ENCODE results near the gene SCN10A.

SCN10A gene

GRCh38 chr3:38835939-38836338, 19.9 kb upstream of the SCN10A start:
- H3K4me3 ChIP-seq (ENCODE audit: low read depth, low read length) = no peak overlapping the region
- TF ChIP-seq, protein P1, sequence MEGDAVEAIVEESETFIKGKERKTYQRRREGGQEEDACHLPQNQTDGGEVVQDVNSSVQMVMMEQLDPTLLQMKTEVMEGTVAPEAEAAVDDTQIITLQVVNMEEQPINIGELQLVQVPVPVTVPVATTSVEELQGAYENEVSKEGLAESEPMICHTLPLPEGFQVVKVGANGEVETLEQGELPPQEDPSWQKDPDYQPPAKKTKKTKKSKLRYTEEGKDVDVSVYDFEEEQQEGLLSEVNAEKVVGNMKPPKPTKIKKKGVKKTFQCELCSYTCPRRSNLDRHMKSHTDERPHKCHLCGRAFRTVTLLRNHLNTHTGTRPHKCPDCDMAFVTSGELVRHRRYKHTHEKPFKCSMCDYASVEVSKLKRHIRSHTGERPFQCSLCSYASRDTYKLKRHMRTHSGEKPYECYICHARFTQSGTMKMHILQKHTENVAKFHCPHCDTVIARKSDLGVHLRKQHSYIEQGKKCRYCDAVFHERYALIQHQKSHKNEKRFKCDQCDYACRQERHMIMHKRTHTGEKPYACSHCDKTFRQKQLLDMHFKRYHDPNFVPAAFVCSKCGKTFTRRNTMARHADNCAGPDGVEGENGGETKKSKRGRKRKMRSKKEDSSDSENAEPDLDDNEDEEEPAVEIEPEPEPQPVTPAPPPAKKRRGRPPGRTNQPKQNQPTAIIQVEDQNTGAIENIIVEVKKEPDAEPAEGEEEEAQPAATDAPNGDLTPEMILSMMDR (IDR thresholded peaks at IDR 0.05; ENCODE audit: control insufficient read depth, extremely low read depth, insufficient read depth) = no peak
- no peak for DNase-seq (ENCODE audit: low read depth)

GRCh38 chr3:38834717-38835116, 18.7 kb upstream of the SCN10A start:
- no peak for DNase-seq (ENCODE audit: low read depth)

DNA sequence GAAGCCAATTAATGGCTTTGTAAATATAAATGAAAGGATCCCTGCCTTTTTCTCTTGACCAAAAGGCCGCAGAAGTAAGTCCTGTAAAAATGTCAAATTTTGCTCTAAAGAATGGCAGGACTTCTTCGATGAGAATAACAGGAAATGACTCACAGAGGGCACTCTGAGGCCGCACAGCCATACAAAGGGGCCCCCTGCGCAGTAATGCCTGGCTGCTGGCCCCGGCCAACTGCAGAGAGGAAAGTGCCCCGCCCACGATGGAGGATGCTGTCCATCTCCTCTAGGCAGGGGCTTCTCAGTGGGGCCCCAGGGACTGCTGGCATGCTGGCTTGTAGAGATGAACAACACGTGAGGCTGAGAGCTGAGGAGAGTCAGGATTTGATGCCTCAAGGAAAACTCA, 18.1 kb upstream of the SCN10A start:
- no peak for DNase-seq (ENCODE audit: low read depth)
- TF ChIP-seq, protein P1 (IDR thresholded peaks at IDR 0.05; ENCODE audit: control insufficient read depth, extremely low read depth, insufficient read depth) = no peak
- H3K4me3 ChIP-seq (ENCODE audit: low read depth, low read length) = no peak overlapping the region

More at GRCh38 chr3:38834717-38835116, 18.7 kb upstream of the SCN10A start:
- TF ChIP-seq, protein P1 (IDR thresholded peaks at IDR 0.05; ENCODE audit: control insufficient read depth, extremely low read depth, insufficient read depth) = no peak
- H3K4me3 ChIP-seq (ENCODE audit: low read depth, low read length) = no peak overlapping the region

- no peak overlapping the region for H3K4me3 ChIP-seq (ENCODE audit: low read depth, low read length)
- DNase-seq (ENCODE audit: low read depth) = no peak
- TF ChIP-seq, protein P1 (IDR thresholded peaks at IDR 0.05; ENCODE audit: control insufficient read depth, extremely low read depth, insufficient read depth) = no peak
Observed at GRCh38 chr3:38829404-38829803, 13.4 kb upstream of the SCN10A start.

DNA sequence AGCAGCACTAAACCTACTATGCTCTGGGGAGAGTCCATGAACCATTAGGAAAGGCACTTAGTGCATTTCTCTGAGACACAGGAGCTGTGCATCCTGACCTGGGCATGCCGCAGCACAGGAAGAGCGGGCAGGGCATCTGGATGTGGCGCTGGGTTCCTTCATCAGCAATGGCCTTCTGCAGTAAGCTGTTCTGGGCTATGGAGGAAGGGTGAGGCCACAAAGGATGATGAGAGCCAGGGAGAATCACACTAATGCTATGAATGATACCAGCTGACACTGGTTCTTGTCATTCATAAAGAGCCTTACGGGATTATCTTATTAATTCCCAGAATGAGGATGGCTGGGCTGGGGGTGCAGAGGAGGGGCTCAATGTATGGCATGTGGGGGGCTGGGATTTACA, 12.7 kb upstream of the SCN10A start:
- TF ChIP-seq, protein P1 (IDR thresholded peaks at IDR 0.05; ENCODE audit: control insufficient read depth, extremely low read depth, insufficient read depth) = no peak
- DNase-seq (ENCODE audit: low read depth) = no peak
- no peak overlapping the region for H3K4me3 ChIP-seq (ENCODE audit: low read depth, low read length)

- TF ChIP-seq, protein P1 (IDR thresholded peaks at IDR 0.05; ENCODE audit: control insufficient read depth, extremely low read depth, insufficient read depth) = no peak
- no peak for DNase-seq (ENCODE audit: low read depth)
- H3K4me3 ChIP-seq (ENCODE audit: low read depth, low read length) = no peak overlapping the region
Observed at GRCh38 chr3:38827791-38828190, 11.8 kb upstream of the SCN10A start.

GRCh38 chr3:38826001-38826400, 10.0 kb upstream of the SCN10A start:
- TF ChIP-seq, protein P1 (IDR thresholded peaks at IDR 0.05; ENCODE audit: control insufficient read depth, extremely low read depth, insufficient read depth) = no peak
- no peak overlapping the region for H3K4me3 ChIP-seq (ENCODE audit: low read depth, low read length)
- no peak for DNase-seq (ENCODE audit: low read depth)
